HCT116 (cell line): ENCODE results near the gene AFAP1. TPM values are rescaled to one million over a fixed set of nuclear protein-coding genes. Genes with fewer than 3 reads are reported as not detected.

Experiments used
- ATAC-seq: fragments of 200-7000 bp; cut with Tn5 transposase; 2 replicates; pipeline ENCODE4 v1.9.1; 2020; ENCODE audit warnings: mild to moderate bottlenecking, moderate library complexity
- BruUV-seq: library from RNA; stranded (reverse); fragments of 400-500 nt; replicated peaks from 2 replicates; lab custom pipeline; 2021; lab: Mats Ljungman, UMichigan
- CTCF ChIA-PET: fragments of 300-600 bp; sonication (Branson Sonifier 250); formaldehyde crosslinking; loops from one replicate; lab custom pipeline; 2021; ENCODE audit warnings: antibody characterized with exemption; lab: Charles Lee
- POLR2A ChIA-PET: fragments of 300-600, 350-600 bp; sonication (Branson Sonifier 250); formaldehyde crosslinking; loops from one replicate; lab custom pipeline; 2021; ENCODE audit warnings: antibody characterized with exemption; lab: Charles Lee
- RAD21 ChIA-PET, 2 experiments: fragments of 300-600 bp; sonication (Branson Sonifier 250); formaldehyde crosslinking; loops; one replicate each; lab custom pipeline; 2023; ENCODE audit warnings: low total read pairs in 2 of 2; ENCODE audit not compliant: uncharacterized antibody in 2 of 2, unreplicated experiment in 2 of 2, low non-redundant PET in 1 of 2; lab: Charles Lee
- DNase-seq: peaks from one replicate; pipeline ENCODE4 v3.0.0-alpha.2; 2010; ENCODE audit warnings: low read depth, low spot score
- H2AFZ ChIP-seq: fragments of 200-600 bp; shearing (Covaris generic), sonication (generic); 2 replicates; pipeline ENCODE4 v1.6.1; 2017; ENCODE audit warnings: low read depth, mixed run types, mixed read lengths, antibody characterized with exemption, low read length; ENCODE audit not compliant: poor library complexity, severe bottlenecking
- H3K27ac ChIP-seq: 2 replicates; pipeline ENCODE4 v1.5.1; 2012; ENCODE audit warnings: low read depth, low read length
- H3K27me3 ChIP-seq: fragments of 200-600 bp; sonication (generic); 2 replicates; pipeline ENCODE4 v1.6.1; 2016; ENCODE audit warnings: mixed run types, low read length, mixed read lengths; ENCODE audit not compliant: insufficient read depth
- H3K36me3 ChIP-seq, 2 experiments: fragments of 200-500 bp in 1 of 2; fragments of 200-600 bp in 1 of 2; sonication (Bioruptor generic) in 1 of 2; sonication (generic) in 1 of 2; 2 replicates each; pipeline versions ENCODE4 v1.5.1 to v1.6.1; 2014 to 2016; ENCODE audit warnings: low read length in 2 of 2, inconsistent platforms in 1 of 2, mixed read lengths in 1 of 2, mixed run types in 1 of 2; ENCODE audit not compliant: insufficient read depth in 2 of 2, control insufficient read depth in 1 of 2
- H3K4me1 ChIP-seq, 2 experiments: fragments of 200-600 bp in 1 of 2; sonication (generic) in 1 of 2; 2 replicates each; pipeline versions ENCODE4 v1.5.1 to v1.6.1; 2012 to 2017; ENCODE audit warnings: low read length in 2 of 2, inconsistent platforms in 1 of 2, mild to moderate bottlenecking in 1 of 2, mixed read lengths in 1 of 2, mixed run types in 1 of 2, moderate library complexity in 1 of 2; ENCODE audit not compliant: insufficient read depth in 2 of 2, control insufficient read depth in 1 of 2
- H3K4me2 ChIP-seq: fragments of 200-600 bp; sonication (generic); 2 replicates; pipeline ENCODE4 v1.6.1; 2017; ENCODE audit warnings: mixed run types, low read length, mixed read lengths
- H3K4me3 ChIP-seq, 2 experiments: fragments of 200-600 bp in 1 of 2; sonication (generic) in 1 of 2; replicated peaks in 1 of 2; 2 replicates each; pipeline ENCODE4 v1.5.1; 2011 to 2016; ENCODE audit warnings: low read length in 2 of 2, control low read depth in 1 of 2, low read depth in 1 of 2, mild to moderate bottlenecking in 1 of 2, mixed read lengths in 1 of 2, mixed run types in 1 of 2
- H3K79me2 ChIP-seq: fragments of 200-600 bp; sonication (generic); 2 replicates; pipeline ENCODE4 v1.6.1; 2017; ENCODE audit warnings: mild to moderate bottlenecking, mixed run types, low read length, moderate library complexity, mixed read lengths; ENCODE audit not compliant: insufficient read depth
- H3K9ac ChIP-seq: fragments of 200-600 bp; sonication (generic); 2 replicates; pipeline ENCODE4 v1.6.1; 2016; ENCODE audit warnings: low read length, mixed read lengths
- H3K9me2 ChIP-seq: fragments of 200-600 bp; sonication (generic), shearing (Covaris generic); 2 replicates; pipeline ENCODE4 v1.6.1; 2017; ENCODE audit warnings: mixed run types, mild to moderate bottlenecking, moderate library complexity; ENCODE audit not compliant: insufficient read depth
- H3K9me3 ChIP-seq, 2 experiments: fragments of 200-500 bp in 1 of 2; fragments of 200-600 bp in 1 of 2; sonication (Bioruptor generic) in 1 of 2; sonication (generic) in 1 of 2; 2 replicates each; pipeline ENCODE4 v1.6.1; 2014 to 2017; ENCODE audit warnings: low read length in 2 of 2, mixed read lengths in 2 of 2, inconsistent platforms in 1 of 2, low read depth in 1 of 2, mild to moderate bottlenecking in 1 of 2, mixed run types in 1 of 2, moderate library complexity in 1 of 2; ENCODE audit not compliant: control insufficient read depth in 1 of 2, insufficient read depth in 1 of 2
- H4K20me1 ChIP-seq: fragments of 200-600 bp; sonication (generic), shearing (Covaris generic); 2 replicates; pipeline ENCODE4 v1.6.1; 2017; ENCODE audit warnings: mixed run types, mild to moderate bottlenecking, moderate library complexity; ENCODE audit not compliant: insufficient read depth
- EGR1 ChIP-seq: IDR thresholded peaks from 2 replicates; pipeline ENCODE4 v1.6.1; 2012; ENCODE audit warnings: low read depth
- ELF1 ChIP-seq: IDR thresholded peaks from 2 replicates; pipeline ENCODE4 v1.6.1; 2012; ENCODE audit warnings: low read depth, borderline replicate concordance
- EZH2phosphoT487 ChIP-seq: fragments of 200-600 bp; IDR thresholded peaks from 2 replicates; pipeline ENCODE4 v1.6.1; 2018; ENCODE audit warnings: antibody characterized with exemption, borderline replicate concordance
- FOSL1 ChIP-seq: IDR thresholded peaks from 2 replicates; pipeline ENCODE4 v1.6.1; 2012; ENCODE audit warnings: low read depth
- JUND ChIP-seq: IDR thresholded peaks from 2 replicates; pipeline ENCODE4 v1.6.1; 2012
- POLR2A ChIP-seq: IDR thresholded peaks from 2 replicates; pipeline ENCODE4 v1.7.0; 2011; ENCODE audit warnings: borderline replicate concordance; ENCODE audit not compliant: insufficient read depth, insufficient read length; ENCODE audit errors: extremely low read depth
- RAD21 ChIP-seq: IDR thresholded peaks from 2 replicates; pipeline ENCODE4 v1.6.1; 2012; ENCODE audit warnings: low read depth, mild to moderate bottlenecking
- SP1 ChIP-seq: IDR thresholded peaks from 2 replicates; pipeline ENCODE4 v1.6.1; 2012; ENCODE audit warnings: low read depth
- TCF7L2 ChIP-seq: IDR thresholded peaks from 2 replicates; pipeline ENCODE4 v1.7.0; 2011; ENCODE audit warnings: borderline replicate concordance, inconsistent platforms; ENCODE audit not compliant: insufficient read depth, insufficient read length; ENCODE audit errors: extremely low read depth
- YY1 ChIP-seq: IDR thresholded peaks from 2 replicates; pipeline ENCODE4 v1.6.1; 2011; ENCODE audit warnings: low read length, low read depth, moderate library complexity, mild to moderate bottlenecking; ENCODE audit not compliant: insufficient replicate concordance; ENCODE audit errors: extremely low read depth
- ZFX ChIP-seq: fragments of 450-650 bp; IDR thresholded peaks from 2 replicates; pipeline ENCODE4 v1.6.1; 2017
- ZNF274 ChIP-seq: fragments of 200-500 bp; sonication (Bioruptor generic); IDR thresholded peaks from 2 replicates; pipeline ENCODE4 v1.6.1; 2014; ENCODE audit warnings: mild to moderate bottlenecking, low read depth, low read length, inconsistent platforms
- intact Hi-C: fragments of 100-400 bp; cut with micrococcal nuclease; formaldehyde crosslinking; loops from 2 replicates; pipeline ENCODE4 v1.10.0; 2022
- total RNA-seq: library from RNA; stranded (reverse); gene quantifications from one replicate; pipeline ENCODE4 v1.2.1, GENCODE V29; 2021; ENCODE audit not compliant: unreplicated experiment
- TF ChIP-seq, protein P1 (sequence below): IDR thresholded peaks from 2 replicates; pipeline ENCODE4 v1.6.1; 2012
- TF ChIP-seq, protein P2 (sequence below), 3 experiments: fragments of 200-600 bp in 1 of 3; sonication (generic) in 1 of 3; IDR thresholded peaks in 2 of 3; conservative IDR thresholded peaks in 1 of 3; 2 replicates each; pipeline ENCODE4 v1.5.1; 2012 to 2017; ENCODE audit warnings: low read depth in 2 of 3, low read length in 2 of 3, antibody characterized with exemption in 1 of 3, borderline replicate concordance in 1 of 3, control low read depth in 1 of 3, mild to moderate bottlenecking in 1 of 3, mixed read lengths in 1 of 3, mixed run types in 1 of 3, moderate library complexity in 1 of 3; ENCODE audit not compliant: insufficient read depth in 1 of 3
- TF ChIP-seq, protein P3 (sequence below): IDR thresholded peaks from 2 replicates; pipeline ENCODE4 v1.6.1; 2011; ENCODE audit warnings: mild to moderate bottlenecking, low read length, moderate library complexity; ENCODE audit not compliant: insufficient replicate concordance; ENCODE audit errors: extremely low read depth
- TF ChIP-seq, protein P4 (sequence below): IDR thresholded peaks from 2 replicates; pipeline ENCODE4 v1.6.1; 2012; ENCODE audit warnings: low read depth

The AFAP1 gene
- total RNA-seq, 1 experiment from 2014 or later: 19.4 TPM

DNA sequence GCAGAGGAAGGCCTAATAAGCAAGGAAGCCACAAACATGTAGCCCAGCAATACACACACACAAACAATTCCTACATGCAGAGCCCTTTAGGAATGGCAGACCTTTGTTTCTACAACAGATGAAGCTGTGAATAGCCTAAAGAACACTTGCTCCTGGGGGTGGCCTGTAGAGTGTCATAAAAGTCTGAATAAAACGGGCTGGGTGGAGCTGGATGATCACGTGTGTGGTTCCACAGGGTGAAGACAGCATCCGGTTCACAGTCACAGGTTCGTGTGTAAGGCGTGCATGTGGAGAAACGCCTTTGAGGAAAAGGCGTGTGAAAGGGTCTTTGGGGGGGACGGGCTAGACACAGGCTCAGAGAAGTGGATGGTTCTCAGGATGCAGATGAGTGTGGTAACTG is 156.1 kb downstream of the AFAP1 start:
- intact Hi-C loops: no loop called here
- Histone ChIP-seq H3K9ac (no peak overlapping the region), H3K79me2 (no peaks in the 10 kb centered on the region), H3K9me2 (no peaks in the 10 kb centered on the region), H3K27me3 (no peaks in the 10 kb centered on the region), H3K4me3 (no peak overlapping the region), H3K27ac (no peak overlapping the region), H3K4me1 (no peaks in the 10 kb centered on the region), H2AFZ (no peak overlapping the region), H3K4me2 (no peak overlapping the region), H4K20me1 (no peaks in the 10 kb centered on the region), H3K36me3 (no peaks in the 10 kb centered on the region; a peak in 2 of 4 replicates), H3K9me3 (no peaks in the 10 kb centered on the region)
- ChIA-PET CTCF (no interaction called here), POLR2A (no interaction called here), RAD21 (no interaction called here)
- ATAC-seq (no peak), DNase-seq (no peak)
- TF ChIP-seq RAD21 (no peak), YY1 (no peak), FOSL1 (no peak), SP1 (no peak), EZH2phosphoT487 (no peak), EGR1 (no peak), JUND (no peak), ZNF274 (no peak), ELF1 (no peak), POLR2A (no peak), ZFX (no peak), TCF7L2 (no peak)
- TF ChIP-seq, protein P1, sequence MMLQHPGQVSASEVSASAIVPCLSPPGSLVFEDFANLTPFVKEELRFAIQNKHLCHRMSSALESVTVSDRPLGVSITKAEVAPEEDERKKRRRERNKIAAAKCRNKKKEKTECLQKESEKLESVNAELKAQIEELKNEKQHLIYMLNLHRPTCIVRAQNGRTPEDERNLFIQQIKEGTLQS: no peak
- TF ChIP-seq, protein P2, sequence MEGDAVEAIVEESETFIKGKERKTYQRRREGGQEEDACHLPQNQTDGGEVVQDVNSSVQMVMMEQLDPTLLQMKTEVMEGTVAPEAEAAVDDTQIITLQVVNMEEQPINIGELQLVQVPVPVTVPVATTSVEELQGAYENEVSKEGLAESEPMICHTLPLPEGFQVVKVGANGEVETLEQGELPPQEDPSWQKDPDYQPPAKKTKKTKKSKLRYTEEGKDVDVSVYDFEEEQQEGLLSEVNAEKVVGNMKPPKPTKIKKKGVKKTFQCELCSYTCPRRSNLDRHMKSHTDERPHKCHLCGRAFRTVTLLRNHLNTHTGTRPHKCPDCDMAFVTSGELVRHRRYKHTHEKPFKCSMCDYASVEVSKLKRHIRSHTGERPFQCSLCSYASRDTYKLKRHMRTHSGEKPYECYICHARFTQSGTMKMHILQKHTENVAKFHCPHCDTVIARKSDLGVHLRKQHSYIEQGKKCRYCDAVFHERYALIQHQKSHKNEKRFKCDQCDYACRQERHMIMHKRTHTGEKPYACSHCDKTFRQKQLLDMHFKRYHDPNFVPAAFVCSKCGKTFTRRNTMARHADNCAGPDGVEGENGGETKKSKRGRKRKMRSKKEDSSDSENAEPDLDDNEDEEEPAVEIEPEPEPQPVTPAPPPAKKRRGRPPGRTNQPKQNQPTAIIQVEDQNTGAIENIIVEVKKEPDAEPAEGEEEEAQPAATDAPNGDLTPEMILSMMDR (IDR thresholded peaks at IDR 0.05 in 2 of 3, conservative IDR thresholded peaks at IDR 0.05 in 1 of 3; ENCODE audit: borderline replicate concordance in 1 of 3, insufficient read depth in 1 of 3, low read depth in 2 of 3, low read length in 2 of 3): no peak
- TF ChIP-seq, protein P3, sequence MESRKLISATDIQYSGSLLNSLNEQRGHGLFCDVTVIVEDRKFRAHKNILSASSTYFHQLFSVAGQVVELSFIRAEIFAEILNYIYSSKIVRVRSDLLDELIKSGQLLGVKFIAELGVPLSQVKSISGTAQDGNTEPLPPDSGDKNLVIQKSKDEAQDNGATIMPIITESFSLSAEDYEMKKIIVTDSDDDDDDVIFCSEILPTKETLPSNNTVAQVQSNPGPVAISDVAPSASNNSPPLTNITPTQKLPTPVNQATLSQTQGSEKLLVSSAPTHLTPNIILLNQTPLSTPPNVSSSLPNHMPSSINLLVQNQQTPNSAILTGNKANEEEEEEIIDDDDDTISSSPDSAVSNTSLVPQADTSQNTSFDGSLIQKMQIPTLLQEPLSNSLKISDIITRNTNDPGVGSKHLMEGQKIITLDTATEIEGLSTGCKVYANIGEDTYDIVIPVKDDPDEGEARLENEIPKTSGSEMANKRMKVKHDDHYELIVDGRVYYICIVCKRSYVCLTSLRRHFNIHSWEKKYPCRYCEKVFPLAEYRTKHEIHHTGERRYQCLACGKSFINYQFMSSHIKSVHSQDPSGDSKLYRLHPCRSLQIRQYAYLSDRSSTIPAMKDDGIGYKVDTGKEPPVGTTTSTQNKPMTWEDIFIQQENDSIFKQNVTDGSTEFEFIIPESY: no peak
- TF ChIP-seq, protein P4, sequence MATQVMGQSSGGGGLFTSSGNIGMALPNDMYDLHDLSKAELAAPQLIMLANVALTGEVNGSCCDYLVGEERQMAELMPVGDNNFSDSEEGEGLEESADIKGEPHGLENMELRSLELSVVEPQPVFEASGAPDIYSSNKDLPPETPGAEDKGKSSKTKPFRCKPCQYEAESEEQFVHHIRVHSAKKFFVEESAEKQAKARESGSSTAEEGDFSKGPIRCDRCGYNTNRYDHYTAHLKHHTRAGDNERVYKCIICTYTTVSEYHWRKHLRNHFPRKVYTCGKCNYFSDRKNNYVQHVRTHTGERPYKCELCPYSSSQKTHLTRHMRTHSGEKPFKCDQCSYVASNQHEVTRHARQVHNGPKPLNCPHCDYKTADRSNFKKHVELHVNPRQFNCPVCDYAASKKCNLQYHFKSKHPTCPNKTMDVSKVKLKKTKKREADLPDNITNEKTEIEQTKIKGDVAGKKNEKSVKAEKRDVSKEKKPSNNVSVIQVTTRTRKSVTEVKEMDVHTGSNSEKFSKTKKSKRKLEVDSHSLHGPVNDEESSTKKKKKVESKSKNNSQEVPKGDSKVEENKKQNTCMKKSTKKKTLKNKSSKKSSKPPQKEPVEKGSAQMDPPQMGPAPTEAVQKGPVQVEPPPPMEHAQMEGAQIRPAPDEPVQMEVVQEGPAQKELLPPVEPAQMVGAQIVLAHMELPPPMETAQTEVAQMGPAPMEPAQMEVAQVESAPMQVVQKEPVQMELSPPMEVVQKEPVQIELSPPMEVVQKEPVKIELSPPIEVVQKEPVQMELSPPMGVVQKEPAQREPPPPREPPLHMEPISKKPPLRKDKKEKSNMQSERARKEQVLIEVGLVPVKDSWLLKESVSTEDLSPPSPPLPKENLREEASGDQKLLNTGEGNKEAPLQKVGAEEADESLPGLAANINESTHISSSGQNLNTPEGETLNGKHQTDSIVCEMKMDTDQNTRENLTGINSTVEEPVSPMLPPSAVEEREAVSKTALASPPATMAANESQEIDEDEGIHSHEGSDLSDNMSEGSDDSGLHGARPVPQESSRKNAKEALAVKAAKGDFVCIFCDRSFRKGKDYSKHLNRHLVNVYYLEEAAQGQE: no peak
- no TSS peak for BruUV-seq
